Osteoblast (primary cell): ENCODE measurements around the gene OR1J2. TPM values are rescaled to one million over a fixed set of nuclear protein-coding genes. Genes with fewer than 3 reads are reported as not detected.

Source experiments
- DNase-seq: peaks from one replicate; pipeline ENCODE4 v3.0.0; 2011; ENCODE audit warnings: low spot score, mixed read lengths; ENCODE audit not compliant: insufficient read length; ENCODE audit errors: missing footprints
- H2AFZ ChIP-seq: 2 replicates; pipeline ENCODE4 v1.6.0; 2011; ENCODE audit warnings: mild to moderate bottlenecking, low read length
- H3K27ac ChIP-seq: 2 replicates; pipeline ENCODE4 v1.5.1; 2011; ENCODE audit warnings: mild to moderate bottlenecking, low read depth, low read length, moderate library complexity
- H3K27me3 ChIP-seq: 2 replicates; pipeline ENCODE4 v1.6.0; 2012; ENCODE audit warnings: mild to moderate bottlenecking, control low read depth, inconsistent platforms, low read length, moderate library complexity; ENCODE audit not compliant: insufficient read depth
- H3K36me3 ChIP-seq: 2 replicates; pipeline ENCODE4 v1.5.1; 2011; ENCODE audit warnings: mild to moderate bottlenecking, low read length, control low read depth, moderate library complexity; ENCODE audit not compliant: insufficient read depth
- H3K4me1 ChIP-seq: 2 replicates; pipeline ENCODE4 v1.5.1; 2011; ENCODE audit warnings: mild to moderate bottlenecking, low read length, control low read depth, moderate library complexity; ENCODE audit not compliant: insufficient read depth
- H3K4me2 ChIP-seq: 2 replicates; pipeline ENCODE4 v1.6.0; 2011; ENCODE audit warnings: mild to moderate bottlenecking, low read length; ENCODE audit not compliant: insufficient read depth
- H3K4me3 ChIP-seq: fragments of 200-600 bp; sonication (generic); 3 replicates; pipeline ENCODE4 v1.5.1; 2012; ENCODE audit warnings: mild to moderate bottlenecking, low read length, inconsistent platforms; ENCODE audit not compliant: insufficient read depth
- H3K79me2 ChIP-seq: 2 replicates; pipeline ENCODE4 v1.6.0; 2012; ENCODE audit warnings: mild to moderate bottlenecking, low read length, control low read depth, inconsistent platforms; ENCODE audit not compliant: insufficient read depth
- H3K9me3 ChIP-seq: 2 replicates; pipeline ENCODE4 v1.5.1; 2011; ENCODE audit warnings: low read depth, low read length, control low read depth
- H4K20me1 ChIP-seq: 2 replicates; pipeline ENCODE4 v1.6.0; 2012; ENCODE audit warnings: mild to moderate bottlenecking, low read length, control low read depth; ENCODE audit not compliant: insufficient read depth
- CTCF ChIP-seq: IDR thresholded peaks from 2 replicates; pipeline ENCODE4 v1.5.1; 2011; ENCODE audit warnings: mild to moderate bottlenecking, low read depth, low read length, moderate library complexity; ENCODE audit errors: extremely low read depth
- total RNA-seq: library from RNA; depleted of rRNA; stranded (reverse); fragments of >200 nt; gene quantifications from 2 replicates; pipeline ENCODE4 v1.2.3, GENCODE V29; 2012

OR1J2 gene
- total RNA-seq, 1 donor, result not detected

GRCh38 chr9:122466456-122466855 is 44.1 kb upstream of the OR1J2 start:
- DNase-seq, result no peak
- Histone ChIP-seq H3K79me2 (no peaks in the 10 kb centered on the region), H3K4me3 (no peak overlapping the region), H3K4me1 (peaks cover 15% of the 10 kb centered on the region), H3K27ac (no peak overlapping the region), H3K9me3 (peaks cover 6% of the 10 kb centered on the region), H3K36me3 (no peaks in the 10 kb centered on the region), H4K20me1 (no peaks in the 10 kb centered on the region), H3K4me2 (no peak overlapping the region), H2AFZ (no peak overlapping the region), H3K27me3 (peaks cover 17% of the 10 kb centered on the region)
- TF ChIP-seq CTCF, result no peak

- TF ChIP-seq CTCF, result no peak
- DNase-seq, result peak; percentile 22
- Histone ChIP-seq H2AFZ (no peak overlapping the region), H3K4me1 (peaks cover 15% of the 10 kb centered on the region), H3K36me3 (no peaks in the 10 kb centered on the region), H3K79me2 (no peaks in the 10 kb centered on the region), H3K27me3 (peaks cover under 1% of the 10 kb centered on the region), H3K4me2 (peak overlapping the region; percentile 25), H3K9me3 (peaks cover 6% of the 10 kb centered on the region), H3K4me3 (no peak overlapping the region), H4K20me1 (no peaks in the 10 kb centered on the region), H3K27ac (peak overlapping the region; percentile 52)
These were observed 41.9 kb upstream of the OR1J2 start for GRCh38 chr9:122468735-122469134.

GRCh38 chr9:122474561-122474960 is 36.0 kb upstream of the OR1J2 start:
- H3K27me3 ChIP-seq, result peaks cover 10% of the 10 kb centered on the region
- H3K9me3 ChIP-seq, result no peaks in the 10 kb centered on the region
- H3K36me3 ChIP-seq, result no peaks in the 10 kb centered on the region
- no peak for TF ChIP-seq CTCF
- H3K4me1 ChIP-seq, result no peaks in the 10 kb centered on the region
- H3K4me3 ChIP-seq, result no peak overlapping the region
- no peak overlapping the region for H3K27ac ChIP-seq
- no peaks in the 10 kb centered on the region for H4K20me1 ChIP-seq
- DNase-seq, result no peak
- no peaks in the 10 kb centered on the region for H3K79me2 ChIP-seq
- no peak overlapping the region for H2AFZ ChIP-seq
- H3K4me2 ChIP-seq, result no peak overlapping the region

GRCh38 chr9:122475717-122476116 is 34.9 kb upstream of the OR1J2 start:
- no peak for DNase-seq
- no peaks in the 10 kb centered on the region for H4K20me1 ChIP-seq
- H3K27ac ChIP-seq, result no peak overlapping the region
- no peak for TF ChIP-seq CTCF
- no peaks in the 10 kb centered on the region for H3K9me3 ChIP-seq
- H3K27me3 ChIP-seq, result peaks cover 12% of the 10 kb centered on the region
- H3K4me3 ChIP-seq, result no peak overlapping the region
- no peaks in the 10 kb centered on the region for H3K79me2 ChIP-seq
- no peak overlapping the region for H3K4me2 ChIP-seq
- no peak overlapping the region for H2AFZ ChIP-seq
- H3K4me1 ChIP-seq, result no peaks in the 10 kb centered on the region
- no peaks in the 10 kb centered on the region for H3K36me3 ChIP-seq
